ENCODE measurements around the gene RBM45.
A peak's percentile ranks its signal among the peaks of the same experiment; 100 is the strongest.

DNA sequence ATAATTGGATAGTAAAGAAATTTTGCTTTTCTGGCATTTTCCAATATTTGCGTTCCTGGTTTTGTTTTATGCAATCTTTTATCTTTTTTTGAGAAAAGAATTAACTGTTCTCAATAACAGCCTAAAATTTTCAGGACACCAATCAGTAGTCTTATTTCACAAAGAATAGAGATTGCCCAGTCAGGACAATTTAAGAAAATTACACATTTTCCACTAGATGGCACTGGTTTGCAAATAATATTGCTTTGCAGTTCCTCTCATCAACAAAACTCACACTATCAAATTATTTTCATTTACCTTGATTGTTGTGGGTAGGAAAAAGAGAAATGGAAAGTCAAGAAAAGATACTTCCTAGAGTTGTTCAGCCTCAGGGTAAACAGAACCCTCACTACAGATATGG, 2.4 kb upstream of the RBM45 start:
- TF ChIP-seq FOXM1 (IDR thresholded peaks at IDR 0.05; ENCODE audit: borderline replicate concordance, low read depth), result no peak
- TF ChIP-seq CREB1 (IDR thresholded peaks at IDR 0.05; ENCODE audit: low read depth), result no peak
- TF ChIP-seq EP300 (IDR thresholded peaks at IDR 0.05; ENCODE audit: borderline replicate concordance), result no peak
- TF ChIP-seq RAD21 (IDR thresholded peaks at IDR 0.05; ENCODE audit: low read depth), result peak; percentile 70
- TF ChIP-seq YY1 (IDR thresholded peaks at IDR 0.05; ENCODE audit: low read depth), result no peak
- TF ChIP-seq, protein P1, sequence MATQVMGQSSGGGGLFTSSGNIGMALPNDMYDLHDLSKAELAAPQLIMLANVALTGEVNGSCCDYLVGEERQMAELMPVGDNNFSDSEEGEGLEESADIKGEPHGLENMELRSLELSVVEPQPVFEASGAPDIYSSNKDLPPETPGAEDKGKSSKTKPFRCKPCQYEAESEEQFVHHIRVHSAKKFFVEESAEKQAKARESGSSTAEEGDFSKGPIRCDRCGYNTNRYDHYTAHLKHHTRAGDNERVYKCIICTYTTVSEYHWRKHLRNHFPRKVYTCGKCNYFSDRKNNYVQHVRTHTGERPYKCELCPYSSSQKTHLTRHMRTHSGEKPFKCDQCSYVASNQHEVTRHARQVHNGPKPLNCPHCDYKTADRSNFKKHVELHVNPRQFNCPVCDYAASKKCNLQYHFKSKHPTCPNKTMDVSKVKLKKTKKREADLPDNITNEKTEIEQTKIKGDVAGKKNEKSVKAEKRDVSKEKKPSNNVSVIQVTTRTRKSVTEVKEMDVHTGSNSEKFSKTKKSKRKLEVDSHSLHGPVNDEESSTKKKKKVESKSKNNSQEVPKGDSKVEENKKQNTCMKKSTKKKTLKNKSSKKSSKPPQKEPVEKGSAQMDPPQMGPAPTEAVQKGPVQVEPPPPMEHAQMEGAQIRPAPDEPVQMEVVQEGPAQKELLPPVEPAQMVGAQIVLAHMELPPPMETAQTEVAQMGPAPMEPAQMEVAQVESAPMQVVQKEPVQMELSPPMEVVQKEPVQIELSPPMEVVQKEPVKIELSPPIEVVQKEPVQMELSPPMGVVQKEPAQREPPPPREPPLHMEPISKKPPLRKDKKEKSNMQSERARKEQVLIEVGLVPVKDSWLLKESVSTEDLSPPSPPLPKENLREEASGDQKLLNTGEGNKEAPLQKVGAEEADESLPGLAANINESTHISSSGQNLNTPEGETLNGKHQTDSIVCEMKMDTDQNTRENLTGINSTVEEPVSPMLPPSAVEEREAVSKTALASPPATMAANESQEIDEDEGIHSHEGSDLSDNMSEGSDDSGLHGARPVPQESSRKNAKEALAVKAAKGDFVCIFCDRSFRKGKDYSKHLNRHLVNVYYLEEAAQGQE (IDR thresholded peaks at IDR 0.05; ENCODE audit: low read depth), result no peak
